WTC11 (cell line): ENCODE data around the gene ZKSCAN1. TPM values are rescaled to one million over a fixed set of nuclear protein-coding genes. Genes with fewer than 3 reads are reported as not detected.
"Not testable (repeated sequence)": the region's sequence is repeated elsewhere in the genome, so short reads cannot be mapped to it uniquely, and the experiment has no call there.

Source experiments
- ATAC-seq: fragments of 200-7000 bp; cut with Tn5 transposase; 2 replicates; pipeline ENCODE4 v1.10.0; 2021; ENCODE audit warnings: mild to moderate bottlenecking, moderate library complexity
- CTCF ChIA-PET: fragments of 300-600 bp; sonication (Branson Sonifier 250); formaldehyde crosslinking; loops from one replicate; lab custom pipeline; 2021; ENCODE audit warnings: antibody characterized with exemption; lab: Charles Lee
- POLR2A ChIA-PET: fragments of 350-600 bp; sonication (Branson Sonifier 250); formaldehyde crosslinking; loops from one replicate; lab custom pipeline; 2021; ENCODE audit warnings: antibody characterized with exemption; lab: Charles Lee
- DNase-seq: peaks from one replicate; pipeline ENCODE4 v3.0.0; 2021; ENCODE audit warnings: low spot score
- H3K27ac Mint-ChIP-seq: 2 replicates; pipeline ENCODE4 v1.8.0; 2021; ENCODE audit warnings: mixed read lengths
- H3K27me3 Mint-ChIP-seq: 2 replicates; pipeline ENCODE4 v1.8.0; 2021; ENCODE audit warnings: low read depth, mild to moderate bottlenecking, moderate library complexity, mixed read lengths
- H3K36me3 Mint-ChIP-seq: 2 replicates; pipeline ENCODE4 v1.8.0; 2021; ENCODE audit warnings: mixed read lengths
- H3K4me1 Mint-ChIP-seq: 2 replicates; pipeline ENCODE4 v1.8.0; 2022; ENCODE audit warnings: mixed read lengths
- H3K4me3 Mint-ChIP-seq: 2 replicates; pipeline ENCODE4 v1.8.0; 2021; ENCODE audit warnings: mild to moderate bottlenecking, moderate library complexity, mixed read lengths
- H3K9me3 Mint-ChIP-seq: 2 replicates; pipeline ENCODE4 v1.8.0; 2021; ENCODE audit warnings: mixed read lengths
- OVOL2 ChIP-seq: fragments of 250-450 bp; sonication (Bioruptor Pico); IDR thresholded peaks from 2 replicates; pipeline ENCODE4 v1.9.0; 2021; ENCODE audit warnings: mild to moderate bottlenecking, borderline replicate concordance
- SP1 ChIP-seq: sonication (generic); formaldehyde crosslinking; conservative IDR thresholded peaks from 2 replicates; pipeline ENCODE4 v1.8.1; 2022; ENCODE audit warnings: missing genetic modification reagents
- ZNF121 ChIP-seq: sonication (generic); formaldehyde crosslinking; IDR thresholded peaks from 2 replicates; pipeline ENCODE4 v1.8.0; 2023; ENCODE audit warnings: missing genetic modification reagents
- total RNA-seq: library from RNA; stranded (reverse); gene quantifications from 3 replicates; pipeline ENCODE4 v1.2.3, GENCODE V29; 2021
- TF ChIP-seq, protein P1 (sequence below): sonication (generic); formaldehyde crosslinking; IDR thresholded peaks from 2 replicates; pipeline ENCODE4 v1.8.1; 2022; ENCODE audit warnings: mild to moderate bottlenecking, missing genetic modification reagents, moderate library complexity, borderline replicate concordance
- TF ChIP-seq, protein P2 (sequence below): sonication (generic); formaldehyde crosslinking; IDR thresholded peaks from 2 replicates; pipeline ENCODE4 v1.8.1; 2022; ENCODE audit warnings: missing genetic modification reagents, borderline replicate concordance
- TF ChIP-seq, protein P3 (sequence below): sonication (generic); formaldehyde crosslinking; IDR thresholded peaks from 2 replicates; pipeline ENCODE4 v1.8.0; 2022; ENCODE audit warnings: missing genetic modification reagents
- TF ChIP-seq, protein P4 (sequence below): sonication (generic); formaldehyde crosslinking; IDR thresholded peaks from 2 replicates; pipeline ENCODE4 v1.8.0; 2022; ENCODE audit warnings: mild to moderate bottlenecking, missing genetic modification reagents
- TF ChIP-seq, protein P5 (sequence below): sonication (generic); formaldehyde crosslinking; IDR thresholded peaks from 2 replicates; pipeline ENCODE4 v1.8.0; 2022; ENCODE audit warnings: mild to moderate bottlenecking, missing genetic modification reagents
- TF ChIP-seq, protein P6 (sequence below): sonication (generic); formaldehyde crosslinking; IDR thresholded peaks from 2 replicates; pipeline ENCODE4 v1.8.0; 2022; ENCODE audit warnings: mild to moderate bottlenecking, missing genetic modification reagents
- TF ChIP-seq, protein P7 (sequence below): fragments of 250-450 bp; sonication (Bioruptor Pico); IDR thresholded peaks from 2 replicates; pipeline ENCODE4 v1.9.0; 2021; ENCODE audit warnings: mild to moderate bottlenecking
- TF ChIP-seq, protein P8 (sequence below): fragments of 250-450 bp; sonication (Bioruptor Pico); IDR thresholded peaks from 2 replicates; pipeline ENCODE4 v1.9.0; 2021; ENCODE audit warnings: mild to moderate bottlenecking, borderline replicate concordance

The ZKSCAN1 gene
- total RNA-seq, 1 experiment from 2014 or later, result 46.6 TPM

DNA sequence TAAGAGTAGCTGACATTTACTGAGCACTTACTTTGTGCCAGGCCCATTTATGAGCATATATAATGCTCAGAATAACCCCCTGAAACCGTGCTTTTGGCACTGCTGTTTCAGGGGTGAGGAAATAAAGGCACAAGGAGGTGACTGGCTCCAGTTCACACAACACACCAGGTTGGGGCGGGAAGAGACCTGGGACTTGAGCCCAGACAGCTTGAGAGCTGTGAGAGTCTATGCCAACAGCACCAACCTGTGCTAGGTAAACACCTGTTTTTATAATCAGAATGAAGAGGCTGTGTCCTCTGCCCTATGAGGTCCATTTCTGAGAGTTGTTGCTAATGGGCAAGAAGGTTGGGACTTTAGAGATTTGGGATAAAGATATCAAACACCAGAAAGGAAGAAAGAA, 30.8 kb upstream of the ZKSCAN1 start (continued):
- no peak for TF ChIP-seq SP1 (CRISPR knock-in tag)
- TF ChIP-seq, protein P1, sequence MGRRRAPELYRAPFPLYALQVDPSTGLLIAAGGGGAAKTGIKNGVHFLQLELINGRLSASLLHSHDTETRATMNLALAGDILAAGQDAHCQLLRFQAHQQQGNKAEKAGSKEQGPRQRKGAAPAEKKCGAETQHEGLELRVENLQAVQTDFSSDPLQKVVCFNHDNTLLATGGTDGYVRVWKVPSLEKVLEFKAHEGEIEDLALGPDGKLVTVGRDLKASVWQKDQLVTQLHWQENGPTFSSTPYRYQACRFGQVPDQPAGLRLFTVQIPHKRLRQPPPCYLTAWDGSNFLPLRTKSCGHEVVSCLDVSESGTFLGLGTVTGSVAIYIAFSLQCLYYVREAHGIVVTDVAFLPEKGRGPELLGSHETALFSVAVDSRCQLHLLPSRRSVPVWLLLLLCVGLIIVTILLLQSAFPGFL (CRISPR knock-in tag), result no peak
- TF ChIP-seq, protein P2, sequence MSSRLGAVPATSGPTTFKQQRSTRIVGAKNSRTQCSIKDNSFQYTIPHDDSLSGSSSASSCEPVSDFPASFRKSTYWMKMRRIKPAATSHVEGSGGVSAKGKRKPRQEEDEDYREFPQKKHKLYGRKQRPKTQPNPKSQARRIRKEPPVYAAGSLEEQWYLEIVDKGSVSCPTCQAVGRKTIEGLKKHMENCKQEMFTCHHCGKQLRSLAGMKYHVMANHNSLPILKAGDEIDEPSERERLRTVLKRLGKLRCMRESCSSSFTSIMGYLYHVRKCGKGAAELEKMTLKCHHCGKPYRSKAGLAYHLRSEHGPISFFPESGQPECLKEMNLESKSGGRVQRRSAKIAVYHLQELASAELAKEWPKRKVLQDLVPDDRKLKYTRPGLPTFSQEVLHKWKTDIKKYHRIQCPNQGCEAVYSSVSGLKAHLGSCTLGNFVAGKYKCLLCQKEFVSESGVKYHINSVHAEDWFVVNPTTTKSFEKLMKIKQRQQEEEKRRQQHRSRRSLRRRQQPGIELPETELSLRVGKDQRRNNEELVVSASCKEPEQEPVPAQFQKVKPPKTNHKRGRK (CRISPR knock-in tag), result no peak
- TF ChIP-seq, protein P3, sequence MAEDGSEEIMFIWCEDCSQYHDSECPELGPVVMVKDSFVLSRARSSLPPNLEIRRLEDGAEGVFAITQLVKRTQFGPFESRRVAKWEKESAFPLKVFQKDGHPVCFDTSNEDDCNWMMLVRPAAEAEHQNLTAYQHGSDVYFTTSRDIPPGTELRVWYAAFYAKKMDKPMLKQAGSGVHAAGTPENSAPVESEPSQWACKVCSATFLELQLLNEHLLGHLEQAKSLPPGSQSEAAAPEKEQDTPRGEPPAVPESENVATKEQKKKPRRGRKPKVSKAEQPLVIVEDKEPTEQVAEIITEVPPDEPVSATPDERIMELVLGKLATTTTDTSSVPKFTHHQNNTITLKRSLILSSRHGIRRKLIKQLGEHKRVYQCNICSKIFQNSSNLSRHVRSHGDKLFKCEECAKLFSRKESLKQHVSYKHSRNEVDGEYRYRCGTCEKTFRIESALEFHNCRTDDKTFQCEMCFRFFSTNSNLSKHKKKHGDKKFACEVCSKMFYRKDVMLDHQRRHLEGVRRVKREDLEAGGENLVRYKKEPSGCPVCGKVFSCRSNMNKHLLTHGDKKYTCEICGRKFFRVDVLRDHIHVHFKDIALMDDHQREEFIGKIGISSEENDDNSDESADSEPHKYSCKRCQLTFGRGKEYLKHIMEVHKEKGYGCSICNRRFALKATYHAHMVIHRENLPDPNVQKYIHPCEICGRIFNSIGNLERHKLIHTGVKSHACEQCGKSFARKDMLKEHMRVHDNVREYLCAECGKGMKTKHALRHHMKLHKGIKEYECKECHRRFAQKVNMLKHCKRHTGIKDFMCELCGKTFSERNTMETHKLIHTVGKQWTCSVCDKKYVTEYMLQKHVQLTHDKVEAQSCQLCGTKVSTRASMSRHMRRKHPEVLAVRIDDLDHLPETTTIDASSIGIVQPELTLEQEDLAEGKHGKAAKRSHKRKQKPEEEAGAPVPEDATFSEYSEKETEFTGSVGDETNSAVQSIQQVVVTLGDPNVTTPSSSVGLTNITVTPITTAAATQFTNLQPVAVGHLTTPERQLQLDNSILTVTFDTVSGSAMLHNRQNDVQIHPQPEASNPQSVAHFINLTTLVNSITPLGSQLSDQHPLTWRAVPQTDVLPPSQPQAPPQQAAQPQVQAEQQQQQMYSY (CRISPR knock-in tag), result no peak
- TF ChIP-seq, protein P4, sequence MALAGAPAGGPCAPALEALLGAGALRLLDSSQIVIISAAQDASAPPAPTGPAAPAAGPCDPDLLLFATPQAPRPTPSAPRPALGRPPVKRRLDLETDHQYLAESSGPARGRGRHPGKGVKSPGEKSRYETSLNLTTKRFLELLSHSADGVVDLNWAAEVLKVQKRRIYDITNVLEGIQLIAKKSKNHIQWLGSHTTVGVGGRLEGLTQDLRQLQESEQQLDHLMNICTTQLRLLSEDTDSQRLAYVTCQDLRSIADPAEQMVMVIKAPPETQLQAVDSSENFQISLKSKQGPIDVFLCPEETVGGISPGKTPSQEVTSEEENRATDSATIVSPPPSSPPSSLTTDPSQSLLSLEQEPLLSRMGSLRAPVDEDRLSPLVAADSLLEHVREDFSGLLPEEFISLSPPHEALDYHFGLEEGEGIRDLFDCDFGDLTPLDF, result no peak
- TF ChIP-seq, protein P5, sequence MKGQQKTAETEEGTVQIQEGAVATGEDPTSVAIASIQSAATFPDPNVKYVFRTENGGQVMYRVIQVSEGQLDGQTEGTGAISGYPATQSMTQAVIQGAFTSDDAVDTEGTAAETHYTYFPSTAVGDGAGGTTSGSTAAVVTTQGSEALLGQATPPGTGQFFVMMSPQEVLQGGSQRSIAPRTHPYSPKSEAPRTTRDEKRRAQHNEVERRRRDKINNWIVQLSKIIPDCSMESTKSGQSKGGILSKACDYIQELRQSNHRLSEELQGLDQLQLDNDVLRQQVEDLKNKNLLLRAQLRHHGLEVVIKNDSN, result no peak
- TF ChIP-seq OVOL2, result no peak
- TF ChIP-seq, all 79 proteins: peak for 0

DNA sequence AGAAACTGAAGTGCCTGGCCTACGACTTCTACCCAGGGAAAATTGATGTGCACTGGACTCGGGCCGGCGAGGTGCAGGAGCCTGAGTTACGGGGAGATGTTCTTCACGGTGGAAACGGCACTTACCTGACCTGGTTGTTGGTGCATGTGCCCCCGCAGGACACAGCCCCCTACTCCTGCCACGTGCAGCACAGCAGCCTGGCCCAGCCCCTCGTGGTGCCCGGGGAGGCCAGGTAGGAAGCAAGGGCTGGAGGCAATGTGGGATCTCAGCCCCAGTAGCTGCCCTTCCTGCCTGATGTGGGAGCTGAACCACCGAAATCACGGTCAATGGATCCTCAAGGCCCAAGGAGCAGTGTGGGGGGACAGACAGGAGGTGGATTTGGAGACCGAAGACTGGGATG, 28.1 kb upstream of the ZKSCAN1 start:
- CTCF ChIA-PET, result interaction anchor here (1.1 to 7.5 kb wide), 3 partner anchors 7 to 73 kb away, joined by 4 to 70 read pairs (median 13); partner anchors contain the start of gene GJC3
- not testable (repeated sequence) for ATAC-seq

DNA sequence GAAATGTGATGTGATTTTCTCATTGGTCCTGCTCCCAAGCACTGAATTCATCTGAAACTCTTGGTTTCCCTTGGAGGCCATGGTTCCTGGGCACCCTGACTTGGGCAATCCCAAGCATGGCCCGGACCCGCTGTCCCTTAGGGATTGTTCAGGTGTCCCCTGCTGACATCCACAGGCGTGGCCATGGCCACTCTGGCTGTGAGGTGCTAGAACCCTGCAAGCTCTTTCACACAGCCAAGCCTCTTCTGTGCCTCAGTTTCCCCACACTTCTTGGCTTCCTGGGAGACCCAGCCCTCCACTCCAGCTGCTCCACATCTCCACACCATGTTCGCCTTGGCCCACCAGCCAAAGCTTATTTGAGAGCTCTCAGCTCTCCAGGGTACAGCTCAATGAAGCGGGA, 27.6 kb upstream of the ZKSCAN1 start:
- peaks cover 5% of the 10 kb centered on the region for H3K4me1 Mint-ChIP-seq
- H3K9me3 Mint-ChIP-seq, result peaks cover 2% of the 10 kb centered on the region
- no peak for DNase-seq
- POLR2A ChIA-PET, result interaction anchor here (1.2 kb wide), 1 partner anchor 68 kb away, joined by 8 read pairs; no protein-coding TSS in a partner anchor
- H3K4me3 Mint-ChIP-seq, result no peak overlapping the region
- H3K27ac Mint-ChIP-seq, result no peak overlapping the region
- H3K27me3 Mint-ChIP-seq, result peaks cover 23% of the 10 kb centered on the region
- CTCF ChIA-PET, result interaction anchor here (0.8 to 7.5 kb wide), 3 partner anchors 8 to 362 kb away, joined by 3 to 70 read pairs (median 13); no protein-coding TSS in a partner anchor
- H3K36me3 Mint-ChIP-seq, result no peaks in the 10 kb centered on the region
- ATAC-seq, result no peak
- no peak for TF ChIP-seq ZNF121 (CRISPR knock-in tag)
- TF ChIP-seq, protein P6, sequence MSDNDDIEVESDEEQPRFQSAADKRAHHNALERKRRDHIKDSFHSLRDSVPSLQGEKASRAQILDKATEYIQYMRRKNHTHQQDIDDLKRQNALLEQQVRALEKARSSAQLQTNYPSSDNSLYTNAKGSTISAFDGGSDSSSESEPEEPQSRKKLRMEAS, result no peak
- TF ChIP-seq, protein P3 (CRISPR knock-in tag), result no peak
- TF ChIP-seq, protein P7, sequence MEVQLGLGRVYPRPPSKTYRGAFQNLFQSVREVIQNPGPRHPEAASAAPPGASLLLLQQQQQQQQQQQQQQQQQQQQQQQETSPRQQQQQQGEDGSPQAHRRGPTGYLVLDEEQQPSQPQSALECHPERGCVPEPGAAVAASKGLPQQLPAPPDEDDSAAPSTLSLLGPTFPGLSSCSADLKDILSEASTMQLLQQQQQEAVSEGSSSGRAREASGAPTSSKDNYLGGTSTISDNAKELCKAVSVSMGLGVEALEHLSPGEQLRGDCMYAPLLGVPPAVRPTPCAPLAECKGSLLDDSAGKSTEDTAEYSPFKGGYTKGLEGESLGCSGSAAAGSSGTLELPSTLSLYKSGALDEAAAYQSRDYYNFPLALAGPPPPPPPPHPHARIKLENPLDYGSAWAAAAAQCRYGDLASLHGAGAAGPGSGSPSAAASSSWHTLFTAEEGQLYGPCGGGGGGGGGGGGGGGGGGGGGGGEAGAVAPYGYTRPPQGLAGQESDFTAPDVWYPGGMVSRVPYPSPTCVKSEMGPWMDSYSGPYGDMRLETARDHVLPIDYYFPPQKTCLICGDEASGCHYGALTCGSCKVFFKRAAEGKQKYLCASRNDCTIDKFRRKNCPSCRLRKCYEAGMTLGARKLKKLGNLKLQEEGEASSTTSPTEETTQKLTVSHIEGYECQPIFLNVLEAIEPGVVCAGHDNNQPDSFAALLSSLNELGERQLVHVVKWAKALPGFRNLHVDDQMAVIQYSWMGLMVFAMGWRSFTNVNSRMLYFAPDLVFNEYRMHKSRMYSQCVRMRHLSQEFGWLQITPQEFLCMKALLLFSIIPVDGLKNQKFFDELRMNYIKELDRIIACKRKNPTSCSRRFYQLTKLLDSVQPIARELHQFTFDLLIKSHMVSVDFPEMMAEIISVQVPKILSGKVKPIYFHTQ (CRISPR knock-in tag), result no peak
- TF ChIP-seq, protein P8, sequence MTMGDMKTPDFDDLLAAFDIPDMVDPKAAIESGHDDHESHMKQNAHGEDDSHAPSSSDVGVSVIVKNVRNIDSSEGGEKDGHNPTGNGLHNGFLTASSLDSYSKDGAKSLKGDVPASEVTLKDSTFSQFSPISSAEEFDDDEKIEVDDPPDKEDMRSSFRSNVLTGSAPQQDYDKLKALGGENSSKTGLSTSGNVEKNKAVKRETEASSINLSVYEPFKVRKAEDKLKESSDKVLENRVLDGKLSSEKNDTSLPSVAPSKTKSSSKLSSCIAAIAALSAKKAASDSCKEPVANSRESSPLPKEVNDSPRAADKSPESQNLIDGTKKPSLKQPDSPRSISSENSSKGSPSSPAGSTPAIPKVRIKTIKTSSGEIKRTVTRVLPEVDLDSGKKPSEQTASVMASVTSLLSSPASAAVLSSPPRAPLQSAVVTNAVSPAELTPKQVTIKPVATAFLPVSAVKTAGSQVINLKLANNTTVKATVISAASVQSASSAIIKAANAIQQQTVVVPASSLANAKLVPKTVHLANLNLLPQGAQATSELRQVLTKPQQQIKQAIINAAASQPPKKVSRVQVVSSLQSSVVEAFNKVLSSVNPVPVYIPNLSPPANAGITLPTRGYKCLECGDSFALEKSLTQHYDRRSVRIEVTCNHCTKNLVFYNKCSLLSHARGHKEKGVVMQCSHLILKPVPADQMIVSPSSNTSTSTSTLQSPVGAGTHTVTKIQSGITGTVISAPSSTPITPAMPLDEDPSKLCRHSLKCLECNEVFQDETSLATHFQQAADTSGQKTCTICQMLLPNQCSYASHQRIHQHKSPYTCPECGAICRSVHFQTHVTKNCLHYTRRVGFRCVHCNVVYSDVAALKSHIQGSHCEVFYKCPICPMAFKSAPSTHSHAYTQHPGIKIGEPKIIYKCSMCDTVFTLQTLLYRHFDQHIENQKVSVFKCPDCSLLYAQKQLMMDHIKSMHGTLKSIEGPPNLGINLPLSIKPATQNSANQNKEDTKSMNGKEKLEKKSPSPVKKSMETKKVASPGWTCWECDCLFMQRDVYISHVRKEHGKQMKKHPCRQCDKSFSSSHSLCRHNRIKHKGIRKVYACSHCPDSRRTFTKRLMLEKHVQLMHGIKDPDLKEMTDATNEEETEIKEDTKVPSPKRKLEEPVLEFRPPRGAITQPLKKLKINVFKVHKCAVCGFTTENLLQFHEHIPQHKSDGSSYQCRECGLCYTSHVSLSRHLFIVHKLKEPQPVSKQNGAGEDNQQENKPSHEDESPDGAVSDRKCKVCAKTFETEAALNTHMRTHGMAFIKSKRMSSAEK (CRISPR knock-in tag), result no peak

More for the DNA sequence above, 28.1 kb upstream of the ZKSCAN1 start:
- DNase-seq, POLR2A ChIA-PET, H3K9me3 Mint-ChIP-seq, H3K27ac Mint-ChIP-seq, H3K4me3 Mint-ChIP-seq, H3K36me3 Mint-ChIP-seq, H3K4me1 Mint-ChIP-seq: not testable (repeated sequence)
- H3K27me3 Mint-ChIP-seq, result peaks cover 28% of the 10 kb centered on the region
